ENCODE data around the gene SAFB2.

Gene SAFB2

GRCh38 chr19:5605362-5605761, 17.2 kb downstream of the SAFB2 start:
- DNase-seq: no peak

- DNase-seq: no peak
These were observed 18.9 kb downstream of the SAFB2 start for GRCh38 chr19:5603626-5604025.

- DNase-seq: no peak
These were observed 21.8 kb downstream of the SAFB2 start for GRCh38 chr19:5600797-5601196.

- DNase-seq: no peak
These were observed 26.8 kb downstream of the SAFB2 start for GRCh38 chr19:5595745-5596144.

- DNase-seq: no peak
These were observed 27.4 kb downstream of the SAFB2 start for GRCh38 chr19:5595129-5595528.

GRCh38 chr19:5594521-5594950, 28.0 kb downstream of the SAFB2 start:
- DNase-seq: no peak

GRCh38 chr19:5593343-5594255, 29.0 kb downstream of the SAFB2 start:
- DNase-seq: no peak

- DNase-seq: no peak
These were observed 29.8 kb downstream of the SAFB2 start for GRCh38 chr19:5592531-5593342.

GRCh38 chr19:5591476-5591875, 31.1 kb downstream of the SAFB2 start:
- no peak for DNase-seq

GRCh38 chr19:5590865-5591154, 31.8 kb downstream of the SAFB2 start:
- DNase-seq: no peak

- DNase-seq: no peak
These were observed 32.3 kb downstream of the SAFB2 start for GRCh38 chr19:5590151-5590864.

- DNase-seq: no peak
These were observed 33.5 kb downstream of the SAFB2 start for GRCh38 chr19:5588906-5589676.

GRCh38 chr19:5588441-5588840, 34.1 kb downstream of the SAFB2 start:
- no peak for DNase-seq

- DNase-seq: no peak
These were observed 34.9 kb downstream of the SAFB2 start for GRCh38 chr19:5587661-5588060.

- no peak for DNase-seq
These were observed 35.5 kb downstream of the SAFB2 start for GRCh38 chr19:5587071-5587455.

GRCh38 chr19:5586300-5587070, 36.1 kb downstream of the SAFB2 start:
- DNase-seq: no peak

GRCh38 chr19:5585461-5586299, 36.9 kb downstream of the SAFB2 start:
- no peak for DNase-seq

GRCh38 chr19:5580161-5580571, 42.4 kb downstream of the SAFB2 start:
- DNase-seq: peak; percentile 4

- DNase-seq: no peak
These were observed 42.9 kb downstream of the SAFB2 start for GRCh38 chr19:5579697-5580096.

- no peak for DNase-seq
These were observed 43.3 kb downstream of the SAFB2 start for GRCh38 chr19:5579286-5579685.
